Activated CD4-positive, CD25-positive, alpha-beta regulatory T cell treated with anti-CD3 and anti-CD28 coated beads, Interleukin-2, amount 50 U/mL, for 72 hours (primary cell): ENCODE data around the gene CNDP1.

Source experiments
- DNase-seq: peaks from one replicate; pipeline ENCODE4 v3.0.0; 2021

CNDP1 gene

GRCh38 chr18:74632351-74632679 is 98.0 kb downstream of the CNDP1 start:
- DNase-seq: no peak

GRCh38 chr18:74632856-74633255 is 98.6 kb downstream of the CNDP1 start:
- no peak for DNase-seq

GRCh38 chr18:74633652-74634352 is 99.5 kb downstream of the CNDP1 start:
- DNase-seq: no peak

DNA sequence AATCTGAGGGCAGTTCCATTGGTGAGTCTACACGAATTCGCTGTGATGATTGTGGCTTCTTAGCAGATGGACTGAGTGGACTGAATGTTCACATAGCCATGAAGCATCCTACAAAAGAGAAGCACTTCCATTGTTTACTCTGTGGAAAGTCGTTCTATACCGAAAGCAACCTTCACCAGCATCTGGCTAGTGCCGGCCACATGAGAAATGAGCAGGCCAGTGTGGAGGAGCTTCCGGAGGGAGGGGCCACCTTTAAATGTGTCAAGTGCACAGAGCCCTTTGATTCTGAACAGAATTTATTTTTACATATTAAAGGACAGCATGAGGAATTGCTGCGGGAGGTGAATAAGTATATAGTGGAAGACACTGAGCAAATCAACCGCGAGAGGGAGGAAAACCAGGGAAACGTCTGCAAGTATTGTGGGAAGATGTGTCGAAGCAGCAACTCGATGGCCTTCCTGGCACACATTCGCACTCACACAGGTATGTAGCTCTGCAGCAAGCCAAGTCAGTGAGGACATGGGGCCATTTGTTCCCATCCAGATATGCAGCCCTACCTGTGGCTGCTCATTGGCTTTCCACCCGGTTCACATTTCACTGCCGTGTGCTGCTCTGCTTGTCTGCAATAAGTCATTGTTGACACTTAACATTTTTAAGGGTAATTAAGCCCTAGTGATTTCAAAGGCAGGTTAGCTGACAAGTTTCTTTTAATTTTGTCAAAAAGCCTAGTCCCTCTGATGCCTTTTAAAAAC is 101.1 kb downstream of the CNDP1 start:
- DNase-seq: no peak
